ENCODE results near the gene SPNS2. TPM values are rescaled to one million over a fixed set of nuclear protein-coding genes. Genes with fewer than 3 reads are reported as not detected.

SPNS2 gene
- total RNA-seq, 4 donors from 2014 or later = 25.1 to 76.3 (median 49.6) TPM

- Histone ChIP-seq H3K27ac (no peak overlapping the region), H3K9me3 (no peaks in the 10 kb centered on the region), H3K4me1 (peaks cover under 1% of the 10 kb centered on the region), H3K4me3 (no peak overlapping the region), H3K36me3 (no peaks in the 10 kb centered on the region), H3K27me3 (no peaks in the 10 kb centered on the region)
- WGBS = 74% methylated on average over 5 of the region's 5 CpGs
- TF ChIP-seq POLR2AphosphoS5 (IDR thresholded peaks at IDR 0.05) (no peak), EP300 (IDR thresholded peaks at IDR 0.05) (no peak), POLR2A (IDR thresholded peaks at IDR 0.05) (no peak)
- TF ChIP-seq, protein P1, sequence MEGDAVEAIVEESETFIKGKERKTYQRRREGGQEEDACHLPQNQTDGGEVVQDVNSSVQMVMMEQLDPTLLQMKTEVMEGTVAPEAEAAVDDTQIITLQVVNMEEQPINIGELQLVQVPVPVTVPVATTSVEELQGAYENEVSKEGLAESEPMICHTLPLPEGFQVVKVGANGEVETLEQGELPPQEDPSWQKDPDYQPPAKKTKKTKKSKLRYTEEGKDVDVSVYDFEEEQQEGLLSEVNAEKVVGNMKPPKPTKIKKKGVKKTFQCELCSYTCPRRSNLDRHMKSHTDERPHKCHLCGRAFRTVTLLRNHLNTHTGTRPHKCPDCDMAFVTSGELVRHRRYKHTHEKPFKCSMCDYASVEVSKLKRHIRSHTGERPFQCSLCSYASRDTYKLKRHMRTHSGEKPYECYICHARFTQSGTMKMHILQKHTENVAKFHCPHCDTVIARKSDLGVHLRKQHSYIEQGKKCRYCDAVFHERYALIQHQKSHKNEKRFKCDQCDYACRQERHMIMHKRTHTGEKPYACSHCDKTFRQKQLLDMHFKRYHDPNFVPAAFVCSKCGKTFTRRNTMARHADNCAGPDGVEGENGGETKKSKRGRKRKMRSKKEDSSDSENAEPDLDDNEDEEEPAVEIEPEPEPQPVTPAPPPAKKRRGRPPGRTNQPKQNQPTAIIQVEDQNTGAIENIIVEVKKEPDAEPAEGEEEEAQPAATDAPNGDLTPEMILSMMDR (IDR thresholded peaks at IDR 0.05) = no peak
- DNase-seq (ENCODE audit: low spot score in 2 of 2) = no peak
Observed at GRCh38 chr17:4460661-4461060, 38.0 kb upstream of the SPNS2 start.

- Histone ChIP-seq H3K4me1 (peaks cover 4% of the 10 kb centered on the region), H3K4me3 (no peak overlapping the region), H3K36me3 (no peaks in the 10 kb centered on the region), H3K9me3 (no peaks in the 10 kb centered on the region), H3K27ac (no peak overlapping the region), H3K27me3 (no peaks in the 10 kb centered on the region)
- no peak for TF ChIP-seq POLR2AphosphoS5 (IDR thresholded peaks at IDR 0.05)
- TF ChIP-seq, protein P1 (IDR thresholded peaks at IDR 0.05) = no peak
- no peak for TF ChIP-seq EP300 (IDR thresholded peaks at IDR 0.05)
- no peak for TF ChIP-seq POLR2A (IDR thresholded peaks at IDR 0.05)
- DNase-seq (ENCODE audit: low spot score in 2 of 2) = no peak
- 57% methylated on average over 8 of the region's 10 CpGs for WGBS
Observed at GRCh38 chr17:4463818-4464476, 34.7 kb upstream of the SPNS2 start.

DNA sequence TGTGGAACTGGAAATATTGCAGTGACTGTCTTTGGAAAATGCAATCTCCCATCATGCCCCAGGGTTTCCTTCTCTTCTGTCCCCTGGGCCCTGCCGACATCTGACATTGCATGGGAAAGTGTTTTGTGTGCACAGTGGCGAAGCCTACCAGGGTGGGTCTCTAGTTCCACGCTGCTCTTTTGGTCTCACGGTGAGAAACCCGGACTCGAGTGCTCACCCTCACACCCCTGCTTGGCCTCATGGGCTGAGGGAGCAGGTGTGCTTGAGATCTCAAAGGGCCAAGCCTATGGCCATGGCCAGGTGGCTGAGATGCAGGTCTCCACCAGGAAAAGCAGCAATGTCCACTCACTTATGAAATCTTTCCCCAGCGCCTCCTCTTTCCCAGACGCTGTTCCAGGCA, 32.9 kb upstream of the SPNS2 start:
- TF ChIP-seq POLR2A (IDR thresholded peaks at IDR 0.05) (no peak), EP300 (IDR thresholded peaks at IDR 0.05) (no peak), POLR2AphosphoS5 (IDR thresholded peaks at IDR 0.05) (no peak)
- TF ChIP-seq, protein P1 (IDR thresholded peaks at IDR 0.05) = no peak
- WGBS = 73% methylated on average over 7 of the region's 8 CpGs

GRCh38 chr17:4467287-4467686, 31.4 kb upstream of the SPNS2 start:
- TF ChIP-seq POLR2AphosphoS5 (IDR thresholded peaks at IDR 0.05) = no peak
- TF ChIP-seq, protein P1 (IDR thresholded peaks at IDR 0.05) = no peak
- no peak for TF ChIP-seq EP300 (IDR thresholded peaks at IDR 0.05)
- TF ChIP-seq POLR2A (IDR thresholded peaks at IDR 0.05) = no peak
- H3K27me3 ChIP-seq = no peaks in the 10 kb centered on the region
- H3K9me3 ChIP-seq = no peaks in the 10 kb centered on the region
- H3K36me3 ChIP-seq = no peaks in the 10 kb centered on the region
- H3K27ac ChIP-seq = no peak overlapping the region
- DNase-seq (ENCODE audit: low spot score in 2 of 2) = no peak
- no peak overlapping the region for H3K4me3 ChIP-seq
- H3K4me1 ChIP-seq = peaks cover 4% of the 10 kb centered on the region
- 73% methylated on average over 7 of the region's 7 CpGs for WGBS

More for the DNA sequence above, 32.9 kb upstream of the SPNS2 start:
- H3K9me3 ChIP-seq = no peaks in the 10 kb centered on the region
- peaks cover 4% of the 10 kb centered on the region for H3K4me1 ChIP-seq
- no peaks in the 10 kb centered on the region for H3K27me3 ChIP-seq
- DNase-seq (ENCODE audit: low spot score in 2 of 2) = no peak
- H3K4me3 ChIP-seq = no peak overlapping the region
- H3K27ac ChIP-seq = no peak overlapping the region
- no peaks in the 10 kb centered on the region for H3K36me3 ChIP-seq

DNA sequence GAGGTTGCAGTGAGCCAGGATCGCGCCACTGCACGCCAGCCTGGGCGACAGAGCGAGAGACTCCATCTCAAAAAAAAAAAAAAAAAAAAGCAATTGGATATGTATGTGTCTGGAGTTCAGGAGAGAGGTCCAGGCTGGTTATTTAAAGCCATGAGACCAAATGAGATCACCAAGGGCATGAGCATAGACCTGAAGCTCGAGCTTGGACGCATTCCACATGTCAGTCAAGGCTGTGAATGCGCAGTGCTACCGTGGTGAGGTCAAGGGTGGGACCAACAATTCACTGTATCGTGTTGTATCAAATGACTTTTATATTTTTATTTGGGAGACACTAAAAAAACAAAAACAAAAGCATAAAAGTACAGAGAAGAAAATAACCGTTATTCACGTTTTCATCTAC, 29.1 kb upstream of the SPNS2 start:
- no peak for DNase-seq (ENCODE audit: low spot score in 2 of 2)
- Histone ChIP-seq H3K27ac (no peak overlapping the region), H3K27me3 (peaks cover 6% of the 10 kb centered on the region), H3K4me1 (peaks cover 4% of the 10 kb centered on the region), H3K36me3 (no peaks in the 10 kb centered on the region), H3K4me3 (no peak overlapping the region), H3K9me3 (no peaks in the 10 kb centered on the region)
- 82% methylated on average over 12 of the region's 12 CpGs for WGBS
- TF ChIP-seq POLR2A (IDR thresholded peaks at IDR 0.05) (no peak), EP300 (IDR thresholded peaks at IDR 0.05) (no peak), POLR2AphosphoS5 (IDR thresholded peaks at IDR 0.05) (no peak)
- TF ChIP-seq, protein P1 (IDR thresholded peaks at IDR 0.05) = no peak
